ENCODE results near the gene SFT2D2.
A peak's percentile ranks its signal among the peaks of the same experiment; 100 is the strongest.
"Not testable (repeated sequence)": the region's sequence is repeated elsewhere in the genome, so short reads cannot be mapped to it uniquely, and the experiment has no call there.

SFT2D2 gene
- 148 reads per million, percentile 89 among the genes with 10 or more reads in this experiment for total RNA-seq

- peak; percentile 67 for DNase-seq
These were observed at the start of gene SFT2D2 for GRCh38 chr1:168225476-168226190. TSS of gene SFT2D2 (plus strand) at chr1:168226004. CDS start at chr1:168226080, 76 bp downstream.

- no peak for DNase-seq
These were observed 47.6 kb upstream of the SFT2D2 start for GRCh38 chr1:168178227-168178637.

- peak; percentile 90 for DNase-seq
These were observed 47.0 kb upstream of the SFT2D2 start, which contains the start of gene TIPRL for GRCh38 chr1:168178638-168179437. TSS of gene TIPRL (plus strand) at chr1:168178962. CDS start at chr1:168179078, 116 bp downstream.

GRCh38 chr1:168179438-168180147, 46.2 kb upstream of the SFT2D2 start:
- no peak for DNase-seq

- no peak for DNase-seq
These were observed 45.7 kb upstream of the SFT2D2 start for GRCh38 chr1:168180148-168180524.

- DNase-seq, result not testable (repeated sequence)
These were observed 44.6 kb upstream of the SFT2D2 start for GRCh38 chr1:168181063-168181720.

- DNase-seq, result no peak
These were observed 38.6 kb upstream of the SFT2D2 start for GRCh38 chr1:168187177-168187576.

GRCh38 chr1:168190403-168190802, 35.4 kb upstream of the SFT2D2 start:
- no peak for DNase-seq

GRCh38 chr1:168195199-168196135, 30.3 kb upstream of the SFT2D2 start:
- DNase-seq, result no peak

- no peak for DNase-seq
These were observed 26.7 kb upstream of the SFT2D2 start for GRCh38 chr1:168199056-168199455.

GRCh38 chr1:168202941-168203654, 22.7 kb upstream of the SFT2D2 start:
- DNase-seq, result no peak

GRCh38 chr1:168206111-168206510, 19.7 kb upstream of the SFT2D2 start:
- no peak for DNase-seq

GRCh38 chr1:168207673-168208072, 18.1 kb upstream of the SFT2D2 start:
- DNase-seq, result not testable (repeated sequence)

GRCh38 chr1:168210312-168210711, 15.5 kb upstream of the SFT2D2 start:
- DNase-seq, result no peak

GRCh38 chr1:168213349-168213748, 12.5 kb upstream of the SFT2D2 start:
- no peak for DNase-seq

GRCh38 chr1:168216171-168216570, 9.6 kb upstream of the SFT2D2 start:
- DNase-seq, result no peak

- no peak for DNase-seq
These were observed 8.1 kb upstream of the SFT2D2 start for GRCh38 chr1:168217664-168218063.

- DNase-seq, result no peak
These were observed 7.1 kb upstream of the SFT2D2 start for GRCh38 chr1:168218658-168219057.

- no peak for DNase-seq
These were observed 5.3 kb upstream of the SFT2D2 start for GRCh38 chr1:168220470-168220871.

GRCh38 chr1:168221275-168221674, 4.5 kb upstream of the SFT2D2 start:
- no peak for DNase-seq

GRCh38 chr1:168223261-168223660, 2.5 kb upstream of the SFT2D2 start:
- DNase-seq, result no peak

Data from effector CD4-positive, alpha-beta T cell (primary cell).